Fibroblast of the aortic adventitia (primary cell): ENCODE data around the gene RBBP8NL. TPM values are rescaled to one million over a fixed set of nuclear protein-coding genes. Genes with fewer than 3 reads are reported as not detected.

Experiments
- DNase-seq: peaks from one replicate; pipeline ENCODE4 v3.0.0-alpha.2; 2010; ENCODE audit warnings: low read depth
- H3K4me3 ChIP-seq: 2 replicates; pipeline ENCODE4 v1.5.1; 2011; ENCODE audit warnings: low read depth, mild to moderate bottlenecking, control low read depth, low read length, moderate library complexity
- total RNA-seq: library from RNA; depleted of rRNA; stranded (reverse); fragments of >200 nt; gene quantifications from 2 replicates; pipeline ENCODE4 v1.2.3, GENCODE V29; 2012; ENCODE audit warnings: low replicate concordance
- TF ChIP-seq, protein P1 (sequence below): IDR thresholded peaks from 2 replicates; pipeline ENCODE4 v1.5.1; 2011; ENCODE audit warnings: mild to moderate bottlenecking, low read length, control low read depth, inconsistent platforms; ENCODE audit not compliant: insufficient read depth

RBBP8NL gene
- total RNA-seq, 1 donor, result not detected

DNA sequence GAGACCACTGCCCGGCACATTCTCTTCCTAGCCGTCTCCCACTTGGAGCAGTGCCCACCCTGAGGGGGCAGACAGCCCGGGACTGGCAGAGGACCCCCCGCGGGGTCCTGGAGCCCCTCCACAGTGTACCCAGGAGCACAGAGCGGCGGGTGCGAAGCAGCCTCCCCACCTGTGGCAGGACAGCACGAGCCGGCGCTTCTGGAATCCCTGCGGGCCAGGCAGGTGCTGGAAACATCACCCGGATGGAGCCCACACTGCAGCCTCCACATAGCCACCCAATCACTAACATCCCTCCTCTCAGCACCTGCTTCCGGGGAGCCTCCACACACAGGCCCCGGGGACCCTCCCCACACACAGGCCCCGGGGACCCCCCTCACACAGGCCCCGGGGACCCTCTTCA is 29.8 kb upstream of the RBBP8NL start:
- TF ChIP-seq, protein P1, sequence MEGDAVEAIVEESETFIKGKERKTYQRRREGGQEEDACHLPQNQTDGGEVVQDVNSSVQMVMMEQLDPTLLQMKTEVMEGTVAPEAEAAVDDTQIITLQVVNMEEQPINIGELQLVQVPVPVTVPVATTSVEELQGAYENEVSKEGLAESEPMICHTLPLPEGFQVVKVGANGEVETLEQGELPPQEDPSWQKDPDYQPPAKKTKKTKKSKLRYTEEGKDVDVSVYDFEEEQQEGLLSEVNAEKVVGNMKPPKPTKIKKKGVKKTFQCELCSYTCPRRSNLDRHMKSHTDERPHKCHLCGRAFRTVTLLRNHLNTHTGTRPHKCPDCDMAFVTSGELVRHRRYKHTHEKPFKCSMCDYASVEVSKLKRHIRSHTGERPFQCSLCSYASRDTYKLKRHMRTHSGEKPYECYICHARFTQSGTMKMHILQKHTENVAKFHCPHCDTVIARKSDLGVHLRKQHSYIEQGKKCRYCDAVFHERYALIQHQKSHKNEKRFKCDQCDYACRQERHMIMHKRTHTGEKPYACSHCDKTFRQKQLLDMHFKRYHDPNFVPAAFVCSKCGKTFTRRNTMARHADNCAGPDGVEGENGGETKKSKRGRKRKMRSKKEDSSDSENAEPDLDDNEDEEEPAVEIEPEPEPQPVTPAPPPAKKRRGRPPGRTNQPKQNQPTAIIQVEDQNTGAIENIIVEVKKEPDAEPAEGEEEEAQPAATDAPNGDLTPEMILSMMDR, result no peak
- H3K4me3 ChIP-seq, result no peak overlapping the region
- no peak for DNase-seq

DNA sequence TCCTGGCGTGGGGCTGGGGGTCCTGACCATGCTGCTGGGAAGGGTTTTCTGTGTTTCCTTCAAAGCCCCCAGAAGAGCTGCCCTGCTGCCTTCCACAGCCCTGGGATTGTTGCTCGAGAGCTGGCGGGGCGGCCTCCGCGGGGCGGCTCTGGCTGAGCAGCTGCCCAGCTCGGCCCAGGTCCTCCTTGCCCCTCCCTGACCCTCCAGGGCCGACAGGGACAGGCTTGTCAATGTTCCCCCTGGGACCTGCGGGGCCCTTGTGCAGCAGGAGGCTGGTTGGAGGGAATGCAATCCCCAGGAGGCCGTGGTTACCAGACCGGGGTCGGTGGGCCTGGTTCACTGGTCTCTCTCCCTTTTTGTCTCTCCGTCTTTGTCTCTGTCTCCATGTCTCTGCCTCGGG is 28.6 kb upstream of the RBBP8NL start:
- no peak for DNase-seq

DNA sequence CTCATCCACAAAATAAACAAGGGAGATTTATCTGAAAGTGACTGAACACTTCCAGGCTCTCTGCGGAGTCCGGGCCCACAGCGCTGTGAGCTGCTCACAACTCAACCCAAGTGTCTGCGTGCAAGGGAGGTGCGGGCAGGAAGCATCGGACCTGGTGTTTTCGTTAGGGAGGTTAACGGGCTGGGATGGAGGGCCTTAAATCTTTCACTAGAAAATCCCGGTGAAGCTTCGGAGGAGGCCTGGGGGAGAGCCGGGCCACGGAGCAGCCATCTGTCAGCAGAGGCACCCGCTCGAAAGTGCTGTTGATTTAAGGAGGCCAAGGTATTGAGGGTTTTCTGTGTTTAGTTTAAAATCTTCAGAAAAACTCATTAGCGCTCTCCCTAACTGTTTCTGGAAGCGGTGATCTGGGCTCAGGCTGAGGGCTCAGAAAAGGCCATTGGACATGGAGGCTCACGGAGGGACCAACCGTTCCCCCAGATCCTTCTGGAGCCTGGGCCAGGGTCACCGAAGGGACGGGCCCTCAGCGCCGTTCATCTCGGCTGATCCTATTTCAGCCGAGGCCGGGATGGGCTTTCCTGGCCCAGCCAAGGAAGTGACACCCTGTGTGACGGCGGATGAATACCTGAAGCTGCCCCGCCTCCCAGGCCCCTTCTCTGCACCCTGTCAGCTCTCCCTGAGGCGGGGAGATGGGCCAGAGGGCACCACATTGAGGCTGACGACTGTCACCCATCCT is 27.7 kb upstream of the RBBP8NL start:
- TF ChIP-seq, protein P1, result no peak
- no peak for DNase-seq
- no peak overlapping the region for H3K4me3 ChIP-seq

More for the DNA sequence above, 28.6 kb upstream of the RBBP8NL start:
- TF ChIP-seq, protein P1, result no peak
- no peak overlapping the region for H3K4me3 ChIP-seq

DNA sequence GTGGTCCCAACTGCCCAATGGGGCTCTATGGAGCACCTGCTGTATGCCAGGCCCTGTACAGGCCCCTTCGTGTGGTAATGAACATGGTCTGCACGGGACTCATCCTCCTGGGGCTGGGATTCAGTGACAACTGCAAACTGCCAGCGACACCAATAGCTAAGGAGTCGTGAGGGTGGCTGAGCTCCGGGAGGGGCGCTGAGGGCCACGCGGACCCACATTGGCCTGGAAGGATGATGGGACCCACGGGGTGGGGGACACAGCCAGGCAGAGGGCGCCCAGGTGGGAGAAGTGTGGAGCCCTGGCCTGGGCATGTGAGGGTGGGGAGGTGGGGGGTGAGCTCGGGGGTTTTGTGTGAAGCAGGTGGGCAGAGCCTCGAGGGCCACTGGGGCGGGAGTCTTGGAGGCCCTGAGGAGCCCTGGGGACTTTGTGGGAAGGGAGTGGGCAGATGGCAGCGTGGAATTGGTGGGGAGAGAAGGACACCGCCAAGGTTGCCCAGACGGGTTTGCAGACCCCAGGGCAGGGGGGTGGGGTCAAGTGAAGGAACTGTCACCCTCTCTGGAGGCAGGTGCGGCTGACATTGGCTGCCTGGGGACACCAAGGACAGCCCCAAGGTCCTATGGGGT is 26.0 kb upstream of the RBBP8NL start:
- DNase-seq, result no peak
- H3K4me3 ChIP-seq, result no peak overlapping the region
- TF ChIP-seq, protein P1, result no peak

DNA sequence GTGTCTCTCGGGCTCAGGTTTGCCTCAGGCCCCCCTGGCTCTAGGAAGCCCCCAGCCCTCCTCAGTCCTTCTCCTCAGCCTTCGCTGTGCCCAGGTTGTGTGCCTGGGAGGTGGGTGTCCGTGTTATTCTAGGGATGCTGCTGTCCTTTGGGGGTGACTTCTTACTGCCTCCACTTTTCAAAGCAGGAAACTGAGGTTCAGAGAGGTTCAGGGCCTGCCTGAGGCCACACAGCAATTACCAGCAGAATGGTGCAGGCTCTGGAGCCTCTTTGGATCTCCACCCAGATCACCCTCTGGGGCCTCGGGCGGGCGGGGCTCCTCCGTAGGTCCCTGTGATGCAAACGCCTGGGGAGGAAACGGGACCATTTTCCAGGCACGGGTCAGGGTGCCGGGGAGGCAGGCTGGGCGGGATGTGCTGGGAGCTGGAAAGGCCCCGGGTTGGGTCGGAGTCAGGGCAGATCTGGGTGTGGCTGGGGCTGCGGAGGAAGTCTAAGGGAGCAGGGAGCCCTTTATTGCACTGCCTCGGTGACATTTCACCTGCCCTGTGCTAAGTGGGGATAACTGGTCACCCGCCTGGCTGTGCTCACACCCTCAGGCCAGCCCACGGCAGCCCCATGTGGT is 25.2 kb upstream of the RBBP8NL start:
- TF ChIP-seq, protein P1, result no peak
- no peak overlapping the region for H3K4me3 ChIP-seq
- no peak for DNase-seq

DNA sequence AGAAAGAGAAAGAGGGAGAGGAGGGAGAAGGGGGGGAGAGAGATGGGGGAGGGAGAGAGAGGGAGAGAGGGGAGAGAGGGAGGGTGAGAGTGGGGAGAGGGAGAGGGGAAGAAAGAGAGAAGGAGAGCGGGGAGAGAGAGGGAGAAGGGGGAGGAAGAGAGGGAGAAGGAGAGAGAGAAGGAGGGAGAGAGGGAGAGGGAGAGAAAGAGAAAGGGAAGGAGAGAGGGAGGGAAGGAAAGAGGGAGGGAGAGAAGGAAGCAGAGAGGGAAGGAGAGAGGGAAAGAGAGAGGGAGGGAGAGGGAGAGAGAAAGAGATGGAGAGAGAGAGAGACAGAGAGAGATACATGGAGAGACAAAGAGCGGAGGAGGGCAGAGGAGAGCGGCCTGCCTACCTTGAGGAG is 24.6 kb upstream of the RBBP8NL start:
- no peak for DNase-seq
- TF ChIP-seq, protein P1, result no peak
- no peak overlapping the region for H3K4me3 ChIP-seq
